Gastrocnemius medialis (tissue), 4 donors: ENCODE results near the gene PALS2.

ENCODE experiments used
- POLR2A ChIP-seq, 2 donors: fragments of 450-650 bp; IDR thresholded peaks; one replicate each; pipeline ENCODE4 v1.6.1; 2017; ENCODE audit warnings: antibody characterized with exemption in 2 of 2, mild to moderate bottlenecking in 2 of 2, moderate library complexity in 2 of 2
- TF ChIP-seq, protein P1 (sequence below), 5 experiments: fragments of 450-650 bp in 3 of 5; fragments of 200-600 bp in 2 of 5; sonication (generic) in 2 of 5; IDR thresholded peaks in 4 of 5; conservative IDR thresholded peaks in 1 of 5; 1 replicate in 4 of 5; 2 replicates in 1 of 5; pipeline ENCODE4 v1.5.1; 2016 to 2019; ENCODE audit warnings: antibody characterized with exemption in 5 of 5, mild to moderate bottlenecking in 3 of 5, moderate library complexity in 3 of 5

DNA sequence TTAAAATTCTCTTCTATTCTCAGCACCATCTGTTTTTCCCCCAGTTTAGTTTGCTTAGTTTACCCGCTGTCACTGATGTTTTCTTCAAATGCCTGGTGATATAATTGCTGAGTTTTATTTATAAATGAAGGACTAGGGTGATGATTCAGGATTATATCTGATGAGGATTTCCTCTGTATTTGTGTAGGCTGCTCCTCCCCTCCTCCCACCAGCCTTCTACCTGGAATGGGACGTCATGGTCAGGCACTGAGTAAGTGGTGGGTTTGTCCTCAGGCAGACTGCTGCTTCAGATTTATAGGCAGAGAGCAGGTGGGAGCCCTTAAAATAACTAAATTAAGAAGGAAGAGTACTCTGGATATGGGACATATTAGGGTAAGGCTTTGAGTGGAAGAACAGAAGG, 35.8 kb downstream of the PALS2 start:
- no peak for TF ChIP-seq POLR2A (IDR thresholded peaks at IDR 0.05)
- TF ChIP-seq, protein P1, sequence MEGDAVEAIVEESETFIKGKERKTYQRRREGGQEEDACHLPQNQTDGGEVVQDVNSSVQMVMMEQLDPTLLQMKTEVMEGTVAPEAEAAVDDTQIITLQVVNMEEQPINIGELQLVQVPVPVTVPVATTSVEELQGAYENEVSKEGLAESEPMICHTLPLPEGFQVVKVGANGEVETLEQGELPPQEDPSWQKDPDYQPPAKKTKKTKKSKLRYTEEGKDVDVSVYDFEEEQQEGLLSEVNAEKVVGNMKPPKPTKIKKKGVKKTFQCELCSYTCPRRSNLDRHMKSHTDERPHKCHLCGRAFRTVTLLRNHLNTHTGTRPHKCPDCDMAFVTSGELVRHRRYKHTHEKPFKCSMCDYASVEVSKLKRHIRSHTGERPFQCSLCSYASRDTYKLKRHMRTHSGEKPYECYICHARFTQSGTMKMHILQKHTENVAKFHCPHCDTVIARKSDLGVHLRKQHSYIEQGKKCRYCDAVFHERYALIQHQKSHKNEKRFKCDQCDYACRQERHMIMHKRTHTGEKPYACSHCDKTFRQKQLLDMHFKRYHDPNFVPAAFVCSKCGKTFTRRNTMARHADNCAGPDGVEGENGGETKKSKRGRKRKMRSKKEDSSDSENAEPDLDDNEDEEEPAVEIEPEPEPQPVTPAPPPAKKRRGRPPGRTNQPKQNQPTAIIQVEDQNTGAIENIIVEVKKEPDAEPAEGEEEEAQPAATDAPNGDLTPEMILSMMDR (IDR thresholded peaks at IDR 0.05 in 4 of 5, conservative IDR thresholded peaks at IDR 0.05 in 1 of 5) = no peak
